ENCODE measurements around the gene MYOC.
"Not testable (repeated sequence)": the region's sequence is repeated elsewhere in the genome, so short reads cannot be mapped to it uniquely, and the experiment has no call there.

Gene MYOC

GRCh38 chr1:171652234-171652822 lies at the start of gene MYOC:
MYOC (minus strand) TSS chr1:171652688; CDS start chr1:171652611, 77 bp downstream.
- DNase-seq = no peak

GRCh38 chr1:171699531-171699930 lies 47.0 kb upstream of the MYOC start:
- no peak for DNase-seq

DNA sequence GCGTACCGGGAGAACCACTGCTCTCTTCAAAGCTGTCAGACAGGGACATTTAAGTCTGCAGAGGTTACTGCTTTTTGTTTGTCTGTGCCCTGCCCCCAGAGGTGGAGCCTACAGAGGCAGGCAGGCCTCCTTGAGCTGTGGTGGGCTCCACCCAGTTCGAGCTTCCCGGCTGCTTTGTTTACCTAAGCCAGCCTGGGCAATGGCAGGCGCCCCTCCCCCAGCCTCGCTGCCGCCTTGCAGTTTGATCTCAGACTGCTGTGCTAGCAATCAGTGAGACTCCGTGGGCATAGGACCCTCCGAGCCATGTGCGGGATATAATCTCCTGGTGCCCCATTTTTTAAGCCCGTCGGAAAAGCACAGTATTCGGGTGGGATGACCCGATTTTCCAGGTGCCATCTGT lies 43.3 kb upstream of the MYOC start:
- DNase-seq = not testable (repeated sequence)

DNA sequence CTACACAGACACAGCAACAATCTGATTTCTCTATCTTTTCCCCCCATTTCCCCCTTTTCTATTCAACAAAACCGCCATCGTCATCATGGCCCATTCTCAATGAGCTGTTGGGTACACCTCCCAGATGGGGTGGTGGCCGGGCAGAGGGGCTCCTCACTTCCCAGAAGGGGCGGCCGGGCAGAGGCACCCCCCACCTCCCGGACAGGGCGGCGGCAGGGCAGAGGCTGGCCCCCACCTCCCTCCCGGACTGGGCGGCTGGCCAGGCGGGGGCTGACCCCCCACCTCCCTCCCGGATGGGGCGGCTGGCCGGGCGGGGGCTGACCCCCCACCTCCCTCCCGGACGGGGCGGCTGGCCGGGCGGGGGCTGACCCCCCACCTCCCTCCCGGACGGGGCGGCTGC lies 41.1 kb upstream of the MYOC start:
- not testable (repeated sequence) for DNase-seq

DNA sequence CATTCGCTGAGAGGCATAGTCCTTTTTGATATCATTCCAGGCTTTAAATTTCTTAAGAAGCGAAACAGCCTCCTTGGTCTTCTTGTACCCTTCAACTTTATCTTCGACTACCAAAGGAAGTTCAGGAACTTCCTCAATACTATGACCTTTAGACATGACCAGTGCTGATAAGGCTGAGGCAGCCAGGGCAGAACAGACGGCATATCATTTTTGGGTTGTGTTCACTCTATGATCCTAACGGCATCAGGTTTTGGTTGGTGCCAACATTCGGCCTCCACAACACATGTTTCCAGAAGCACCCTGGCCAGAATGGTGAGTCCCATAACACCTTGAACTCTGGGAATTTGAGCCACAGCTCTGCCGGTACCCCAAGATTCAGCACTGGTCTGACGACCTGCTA lies 31.4 kb upstream of the MYOC start:
- no peak for DNase-seq

- no peak for DNase-seq
These were observed 27.9 kb upstream of the MYOC start for GRCh38 chr1:171680339-171680738.

- no peak for DNase-seq
These were observed 24.3 kb upstream of the MYOC start for GRCh38 chr1:171676823-171677222.

- no peak for DNase-seq
These were observed 22.2 kb upstream of the MYOC start for GRCh38 chr1:171674431-171675405.

- no peak for DNase-seq
These were observed 18.3 kb upstream of the MYOC start for GRCh38 chr1:171670739-171671138.

DNA sequence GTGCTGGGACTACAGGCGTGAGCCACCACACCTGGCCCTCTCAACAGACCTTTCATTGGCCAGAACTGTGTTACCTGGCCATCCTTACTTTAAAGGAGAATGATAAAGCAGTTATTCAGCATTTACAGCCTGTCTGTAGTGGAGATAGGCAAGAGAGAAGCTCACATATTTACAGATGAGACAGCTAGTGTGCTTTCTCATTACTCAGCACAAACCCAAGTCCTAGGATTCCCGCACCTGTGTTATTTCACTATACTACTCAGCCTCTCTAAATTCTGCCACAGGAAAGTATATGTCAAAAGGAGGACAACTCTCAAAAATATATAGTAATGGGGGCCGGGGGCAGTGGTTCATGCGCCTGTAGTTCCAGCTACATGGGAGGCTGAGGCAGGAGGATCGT lies 15.9 kb upstream of the MYOC start:
- no peak for DNase-seq

GRCh38 chr1:171666114-171666769 lies 13.8 kb upstream of the MYOC start:
- DNase-seq = no peak

GRCh38 chr1:171664976-171665375 lies 12.5 kb upstream of the MYOC start:
- no peak for DNase-seq

DNA sequence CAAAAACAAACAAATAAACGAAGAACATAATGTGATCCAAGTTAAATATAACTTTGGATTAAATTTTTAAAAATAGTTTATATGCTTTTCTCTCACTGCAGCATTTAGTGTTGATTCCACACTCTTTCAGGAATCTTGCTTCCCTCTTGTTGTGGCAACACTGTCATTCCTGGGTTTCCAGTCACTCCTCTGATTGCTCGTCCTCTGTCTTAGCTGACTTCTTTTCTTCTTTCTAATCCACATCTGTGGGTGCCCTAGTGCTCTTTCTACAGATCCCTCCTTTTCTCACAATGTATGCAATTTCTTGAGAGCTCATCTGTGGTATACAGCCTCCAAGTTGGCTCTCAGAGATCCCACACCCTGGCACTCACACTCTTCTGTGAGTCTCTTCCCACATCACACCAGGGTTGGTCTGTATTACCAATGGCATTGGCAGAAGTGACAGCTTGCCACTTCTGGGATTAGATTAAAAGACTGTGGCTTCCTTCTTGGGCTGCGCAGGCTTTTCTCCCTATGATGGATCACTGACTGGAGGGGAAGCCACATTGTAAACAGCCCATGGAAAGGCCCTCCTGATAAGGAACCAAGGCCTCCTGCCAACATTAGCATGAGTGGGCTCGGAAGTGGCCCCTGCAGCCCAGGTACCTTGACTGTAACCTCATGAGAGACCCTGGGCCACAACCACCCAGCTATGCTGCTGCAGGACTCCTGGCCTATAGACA lies 11.5 kb upstream of the MYOC start:
- DNase-seq = no peak

GRCh38 chr1:171663036-171663853 lies 10.8 kb upstream of the MYOC start:
- no peak for DNase-seq

DNA sequence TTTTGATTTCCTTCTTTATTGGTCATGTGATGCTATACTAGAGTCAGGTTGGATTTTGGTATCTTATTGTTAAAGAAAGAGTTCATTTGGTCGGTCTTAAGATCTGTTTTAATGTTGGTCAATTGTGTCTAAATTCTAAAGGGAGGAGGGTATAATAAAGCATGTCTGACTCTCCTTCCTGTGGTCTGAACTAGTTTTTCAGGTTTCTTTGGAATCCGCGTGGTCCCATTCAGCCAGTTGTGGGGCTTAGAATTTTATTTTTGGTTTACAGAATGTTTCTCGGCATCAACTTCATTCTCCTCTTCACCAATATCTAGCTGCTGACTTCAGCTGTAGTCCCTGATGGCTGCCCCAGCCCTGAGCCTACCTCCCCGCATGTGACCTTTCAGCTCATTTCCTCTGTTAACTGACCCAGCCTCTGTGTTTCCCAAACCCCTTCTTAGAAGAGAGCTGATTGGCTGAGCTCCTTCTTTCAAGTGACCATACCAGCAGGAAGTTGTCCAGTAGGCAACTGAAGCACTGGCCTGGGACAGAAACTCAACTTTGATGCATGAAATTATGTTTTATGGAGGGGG lies 8.7 kb upstream of the MYOC start:
- no peak for DNase-seq

GRCh38 chr1:171656206-171656605 lies 3.7 kb upstream of the MYOC start:
- DNase-seq = not testable (repeated sequence)

- DNase-seq = no peak
These were observed 3.2 kb upstream of the MYOC start for GRCh38 chr1:171655746-171656116.

DNA sequence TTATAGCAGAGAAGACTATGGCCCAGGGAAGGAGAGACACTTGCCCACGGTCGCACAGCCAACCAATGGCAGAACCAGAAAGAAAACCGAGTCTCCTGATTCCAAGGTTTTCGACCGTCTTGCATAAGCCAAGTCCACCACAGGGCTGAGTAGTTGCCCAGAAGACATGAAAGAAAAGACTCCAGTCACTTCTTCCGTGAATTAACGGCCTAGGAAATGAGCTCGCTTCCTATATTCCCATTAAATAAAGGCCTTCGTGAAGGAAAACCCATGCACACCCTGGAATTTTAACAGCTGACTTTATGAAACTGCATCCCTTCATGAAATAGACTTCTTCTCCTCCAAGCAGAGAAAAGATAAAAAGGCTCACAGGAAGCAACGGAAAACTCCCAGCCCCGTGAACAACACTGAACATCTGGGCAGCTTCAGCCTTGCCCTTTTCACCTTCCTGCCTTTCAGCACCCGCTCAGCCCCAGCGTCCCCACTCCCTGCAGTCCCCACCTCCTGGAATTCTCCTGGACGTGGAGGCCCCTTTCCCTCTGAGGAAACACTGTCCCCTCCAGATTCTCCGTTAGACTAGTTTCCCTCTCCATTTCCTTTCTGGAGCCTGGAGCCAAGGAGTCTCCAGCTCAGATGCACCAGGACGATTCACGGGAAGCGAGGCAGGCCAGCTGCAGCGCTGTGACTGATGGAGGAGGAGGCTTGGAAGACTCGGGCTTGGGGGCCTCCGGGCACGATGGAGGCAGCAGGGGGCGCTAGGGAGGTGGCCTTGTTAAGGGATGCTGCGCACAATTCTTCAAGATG lies 2.7 kb upstream of the MYOC start:
- DNase-seq = peak; percentile 79

DNA sequence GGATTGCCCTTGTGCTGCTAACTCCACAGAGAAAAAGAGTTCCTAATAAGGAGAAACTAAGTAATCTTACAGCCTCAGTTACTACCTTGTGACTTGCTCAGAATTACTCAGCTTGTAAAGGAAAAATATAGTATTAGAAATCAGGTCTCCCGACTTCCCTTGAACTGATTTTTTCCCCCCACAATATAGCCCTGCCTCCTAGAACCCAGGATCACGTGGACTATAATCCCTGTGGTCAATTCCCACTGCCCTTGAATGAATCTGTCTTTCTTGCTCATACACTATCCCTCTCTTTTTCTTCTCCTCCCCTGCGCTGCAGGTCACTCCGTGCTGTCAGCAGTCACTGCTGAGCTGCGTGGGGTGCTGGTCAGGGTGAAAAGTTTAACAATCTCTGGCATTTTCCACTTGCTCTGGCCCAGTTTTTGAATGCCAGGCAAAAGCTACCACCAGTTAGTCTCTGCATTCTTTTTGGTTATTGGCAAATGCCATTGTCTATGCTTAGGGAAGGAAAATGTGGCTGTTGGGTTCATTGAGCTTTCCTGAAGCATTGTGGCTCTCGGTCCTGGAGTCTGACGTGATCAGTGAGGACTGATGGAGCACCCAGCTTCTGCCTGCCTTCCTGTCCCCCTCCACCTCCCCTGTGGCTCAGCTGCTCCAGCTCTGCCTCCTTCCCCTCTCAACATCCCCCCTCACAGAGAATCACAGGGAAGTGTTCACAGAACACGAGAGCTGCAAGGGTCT lies 1.9 kb upstream of the MYOC start:
- no peak for DNase-seq

- no peak for DNase-seq
These were observed 1.3 kb upstream of the MYOC start for GRCh38 chr1:171653796-171654195.
